Transverse colon (tissue), 3 donors: ENCODE measurements around the gene DIPK1B.

ENCODE experiments used
- CTCF ChIP-seq, 5 experiments: fragments of 200-600 bp in 3 of 5; fragments of 450-650 bp in 2 of 5; sonication (generic) in 3 of 5; IDR thresholded peaks; 1 replicate in 2 of 5; 2 replicates in 3 of 5; pipeline ENCODE4 v1.5.1; 2016 to 2017; ENCODE audit warnings: antibody characterized with exemption in 5 of 5, inconsistent platforms in 3 of 5, mild to moderate bottlenecking in 2 of 5, moderate library complexity in 1 of 5
- EP300 ChIP-seq: sonication (generic); formaldehyde crosslinking; IDR thresholded peaks from one replicate; pipeline ENCODE4 v1.6.1; 2017; ENCODE audit warnings: antibody characterized with exemption, low read depth
- POLR2A ChIP-seq: fragments of 450-650 bp; IDR thresholded peaks from one replicate; pipeline ENCODE4 v1.6.1; 2016; ENCODE audit warnings: antibody characterized with exemption, mild to moderate bottlenecking, moderate library complexity

GRCh38 chr9:136684339-136684738 is 28.0 kb upstream of the DIPK1B start:
- TF ChIP-seq POLR2A = no peak
- TF ChIP-seq CTCF (IDR thresholded peaks at IDR 0.05) = no peak
- no peak for TF ChIP-seq EP300
